Testis (tissue), 2 donors: ENCODE results near the gene LYPD8.

ENCODE experiments used
- CTCF ChIP-seq, 3 experiments: fragments of 450-650 bp in 2 of 3; fragments of 200-600 bp in 1 of 3; sonication (generic) in 1 of 3; IDR thresholded peaks; one replicate each; pipeline ENCODE4 v1.5.1; 2016 to 2019; ENCODE audit warnings: antibody characterized with exemption in 3 of 3, mild to moderate bottlenecking in 2 of 3, moderate library complexity in 1 of 3
- POLR2A ChIP-seq: fragments of 450-650 bp; IDR thresholded peaks from one replicate; pipeline ENCODE4 v1.6.1; 2017; ENCODE audit warnings: antibody characterized with exemption, mild to moderate bottlenecking, moderate library complexity

GRCh38 chr1:248737457-248737856, 18.1 kb downstream of the LYPD8 start:
- TF ChIP-seq CTCF (IDR thresholded peaks at IDR 0.05) = no peak
- TF ChIP-seq POLR2A = no peak
